Erythroblast (primary cell): ENCODE results near the gene PGK1.

Experiments
- GATA1 ChIP-seq: IDR thresholded peaks from 2 replicates; pipeline ENCODE4 v1.6.1; 2011; ENCODE audit warnings: low read depth, mild to moderate bottlenecking, control low read depth, low read length, moderate library complexity
- POLR2A ChIP-seq: IDR thresholded peaks from 2 replicates; pipeline ENCODE4 v1.6.1; 2011; ENCODE audit warnings: mild to moderate bottlenecking, low read length

DNA sequence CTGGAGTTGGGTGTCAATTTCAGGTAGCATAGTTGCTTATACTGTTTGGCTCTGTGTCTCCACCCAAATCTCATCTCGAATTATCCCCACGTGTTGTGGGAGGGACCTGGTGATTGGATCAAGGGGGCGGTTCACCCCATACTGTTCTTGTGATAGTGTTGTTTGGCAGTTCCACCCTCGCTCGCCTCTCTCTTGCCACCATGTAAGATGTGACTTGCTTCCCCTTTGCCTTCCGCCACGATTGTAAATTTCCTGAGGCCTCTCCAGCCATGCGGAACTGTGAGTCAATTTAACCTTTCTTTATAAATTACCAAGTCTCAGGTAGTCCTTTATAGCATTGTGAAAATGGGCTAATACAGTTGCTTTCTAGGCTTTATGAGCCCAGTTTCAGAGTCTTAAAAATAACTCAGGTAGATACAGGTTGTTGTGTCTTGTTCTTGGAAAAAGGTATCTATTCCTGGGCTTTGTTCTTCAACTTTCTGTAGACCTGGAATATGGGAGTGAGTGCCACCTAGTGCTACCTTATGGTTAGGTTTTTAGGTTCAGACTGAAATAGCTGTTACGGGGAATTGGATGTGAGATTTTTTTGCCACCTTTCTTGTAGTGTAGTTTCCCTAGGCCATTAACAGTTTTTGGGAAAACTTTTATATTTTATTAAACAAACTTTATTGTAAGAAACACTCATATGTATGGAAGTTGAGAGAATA, 15.6 kb downstream of the PGK1 start:
- TF ChIP-seq POLR2A, result no peak
- TF ChIP-seq GATA1, result no peak
